GM18519 (cell line): ENCODE results near the gene RIPOR3.
"Not testable (repeated sequence)": the region's sequence is repeated elsewhere in the genome, so short reads cannot be mapped to it uniquely, and the experiment has no call there.

Experiments used
- ATAC-seq: cut with Tn5 transposase; IDR thresholded peaks from one replicate; pipeline ENCODE4 v1.9.1; 2021; ENCODE audit warnings: mild to moderate bottlenecking, moderate library complexity; ENCODE audit not compliant: unreplicated experiment, low FRiP score

The RIPOR3 gene

DNA sequence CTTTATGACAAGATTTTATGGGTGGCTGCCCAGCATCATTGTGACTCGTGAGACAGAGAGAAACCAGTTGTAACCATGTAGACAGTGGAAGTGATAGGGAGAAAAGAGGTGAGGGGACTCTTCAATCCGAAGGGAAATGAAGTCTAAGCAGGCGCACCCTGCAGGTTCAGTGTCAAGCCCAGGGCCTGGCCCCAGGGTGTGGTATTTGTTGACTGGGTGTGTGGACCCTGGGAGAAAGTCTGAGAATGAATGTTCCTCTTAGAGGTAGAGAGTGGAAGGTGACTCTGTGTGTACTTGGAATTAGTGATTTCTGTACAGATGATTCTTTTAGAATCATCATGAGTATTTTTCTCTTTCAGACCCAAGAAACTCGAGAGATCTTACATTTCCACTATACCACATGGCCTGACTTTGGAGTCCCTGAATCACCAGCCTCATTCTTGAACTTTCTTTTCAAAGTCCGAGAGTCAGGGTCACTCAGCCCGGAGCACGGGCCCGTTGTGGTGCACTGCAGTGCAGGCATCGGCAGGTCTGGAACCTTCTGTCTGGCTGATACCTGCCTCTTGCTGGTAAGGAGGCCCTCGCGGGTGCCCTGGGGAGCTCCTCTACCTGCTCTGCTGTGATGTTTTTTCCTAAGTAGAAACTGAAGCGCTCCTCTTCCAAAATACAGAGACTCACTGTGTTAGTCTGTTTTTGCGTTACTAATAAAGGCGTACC is 113.1 kb downstream of the RIPOR3 start:
- ATAC-seq, result no peak

DNA sequence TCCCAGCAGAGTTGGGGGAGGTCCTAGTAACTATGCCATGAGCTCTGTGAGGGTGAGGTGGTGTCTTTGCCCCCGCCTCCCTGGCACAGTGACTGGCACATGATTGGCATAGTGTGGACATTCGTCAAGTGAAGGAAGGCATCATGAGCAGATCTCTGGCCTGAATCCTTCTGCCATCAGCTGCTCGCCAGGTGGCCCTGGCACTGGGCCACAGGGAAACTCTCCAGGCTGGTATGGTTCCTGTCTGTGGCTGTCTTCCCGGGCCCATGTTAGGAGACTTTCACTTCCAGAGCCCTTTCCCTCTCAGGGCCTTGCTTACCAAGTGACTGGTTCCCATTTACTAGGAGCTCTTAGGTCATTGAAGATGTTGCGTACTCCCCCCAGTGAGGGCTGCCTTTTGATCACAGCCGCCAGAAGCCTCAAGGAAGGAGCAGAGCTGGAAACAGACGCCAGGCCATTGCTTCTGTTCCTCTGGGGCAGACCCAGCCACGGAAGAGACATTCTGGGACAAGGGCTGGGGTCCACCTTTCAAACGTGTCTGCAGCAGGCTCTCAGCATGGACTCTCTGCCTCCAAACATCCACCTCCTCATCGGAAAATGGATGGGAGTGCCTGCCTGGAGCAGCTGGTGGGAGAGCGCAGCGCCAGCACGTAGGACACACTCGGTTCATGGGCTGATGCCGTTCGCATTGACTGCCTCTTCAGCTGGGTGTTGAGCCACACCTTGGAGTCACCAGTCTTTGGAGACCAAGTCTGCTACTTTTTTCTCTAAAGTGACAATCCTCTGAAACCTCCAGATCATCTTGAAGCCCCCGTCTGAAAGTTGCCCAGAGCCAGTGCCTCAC is 113.9 kb downstream of the RIPOR3 start:
- ATAC-seq, result no peak

DNA sequence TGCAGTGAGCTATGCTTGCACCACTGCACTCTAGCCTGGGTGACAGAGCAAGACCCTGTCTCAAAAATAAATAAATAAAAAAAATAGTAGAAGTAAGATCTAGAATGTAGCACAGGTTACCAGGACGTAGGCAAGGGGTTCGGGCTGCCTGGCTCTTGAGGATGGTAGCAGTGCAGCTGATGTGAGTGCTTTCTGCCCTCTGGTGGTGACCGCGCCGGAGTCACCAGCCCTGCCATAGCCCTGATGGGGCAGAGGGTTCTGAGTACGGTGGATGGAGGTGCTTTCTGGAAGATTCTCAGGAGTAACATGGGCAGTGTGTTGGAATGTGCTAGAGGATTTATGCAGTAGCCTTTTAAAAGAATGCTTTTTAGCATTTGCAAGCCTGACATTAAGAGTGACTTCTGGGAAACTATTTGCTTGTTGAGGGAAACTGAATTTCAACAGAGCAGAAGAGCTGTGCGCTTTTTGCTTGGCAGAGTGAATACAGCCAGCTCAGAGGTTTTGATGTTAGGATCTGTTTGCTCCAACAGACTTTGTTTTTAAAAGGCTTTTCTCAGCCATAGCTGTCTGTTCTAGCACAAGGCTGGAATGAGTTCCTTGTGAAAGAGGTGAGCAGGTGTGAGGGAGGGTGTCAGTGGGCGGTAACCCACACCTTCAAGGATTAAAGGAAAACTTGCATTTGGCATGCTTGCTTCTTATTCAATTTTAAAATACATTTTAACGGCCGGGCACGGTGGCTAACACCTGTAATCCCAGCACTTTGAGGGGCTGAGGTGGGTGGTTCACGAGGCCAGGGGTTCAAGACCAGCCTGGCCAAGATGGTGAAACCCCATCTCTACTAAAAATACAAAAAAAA is 115.2 kb downstream of the RIPOR3 start:
- no peak for ATAC-seq

DNA sequence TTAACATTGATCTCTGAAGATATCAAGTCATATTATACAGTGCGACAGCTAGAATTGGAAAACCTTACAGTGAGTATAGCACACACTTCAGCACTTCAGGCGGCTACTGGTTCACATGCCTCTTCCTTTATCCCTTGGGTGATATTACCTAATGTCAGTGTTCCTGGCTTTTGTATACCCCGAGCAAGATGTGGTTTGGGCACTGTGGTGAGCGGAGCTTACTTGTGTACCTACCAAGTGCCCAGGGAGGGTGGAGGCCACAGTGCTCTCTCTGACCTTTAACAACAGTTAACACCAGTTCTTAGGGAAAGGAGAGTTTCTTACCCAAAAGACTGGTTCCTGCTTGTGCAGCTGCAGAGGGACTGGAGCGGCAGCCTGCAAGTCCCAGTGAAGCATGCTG is 116.8 kb downstream of the RIPOR3 start:
- ATAC-seq, result no peak

DNA sequence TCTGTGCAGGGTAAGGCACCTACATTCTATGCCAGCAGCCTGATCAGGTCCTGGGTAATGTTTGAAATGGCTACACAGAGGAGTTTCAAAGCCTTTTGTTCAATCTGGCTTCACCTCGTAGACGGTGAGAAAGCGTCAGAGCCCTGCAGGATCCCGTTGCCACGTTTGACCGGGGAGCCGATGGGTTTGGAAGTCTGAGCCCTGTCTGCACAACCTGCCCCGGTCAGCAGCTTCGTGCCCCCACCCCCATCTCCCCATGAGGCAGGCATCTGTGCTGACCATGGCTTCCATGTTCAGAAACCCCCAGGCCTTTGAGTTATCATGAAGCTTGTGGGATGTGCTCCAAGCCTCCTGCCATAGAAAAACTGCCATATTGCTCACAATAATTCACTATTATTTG is 117.2 kb downstream of the RIPOR3 start:
- ATAC-seq, result no peak

DNA sequence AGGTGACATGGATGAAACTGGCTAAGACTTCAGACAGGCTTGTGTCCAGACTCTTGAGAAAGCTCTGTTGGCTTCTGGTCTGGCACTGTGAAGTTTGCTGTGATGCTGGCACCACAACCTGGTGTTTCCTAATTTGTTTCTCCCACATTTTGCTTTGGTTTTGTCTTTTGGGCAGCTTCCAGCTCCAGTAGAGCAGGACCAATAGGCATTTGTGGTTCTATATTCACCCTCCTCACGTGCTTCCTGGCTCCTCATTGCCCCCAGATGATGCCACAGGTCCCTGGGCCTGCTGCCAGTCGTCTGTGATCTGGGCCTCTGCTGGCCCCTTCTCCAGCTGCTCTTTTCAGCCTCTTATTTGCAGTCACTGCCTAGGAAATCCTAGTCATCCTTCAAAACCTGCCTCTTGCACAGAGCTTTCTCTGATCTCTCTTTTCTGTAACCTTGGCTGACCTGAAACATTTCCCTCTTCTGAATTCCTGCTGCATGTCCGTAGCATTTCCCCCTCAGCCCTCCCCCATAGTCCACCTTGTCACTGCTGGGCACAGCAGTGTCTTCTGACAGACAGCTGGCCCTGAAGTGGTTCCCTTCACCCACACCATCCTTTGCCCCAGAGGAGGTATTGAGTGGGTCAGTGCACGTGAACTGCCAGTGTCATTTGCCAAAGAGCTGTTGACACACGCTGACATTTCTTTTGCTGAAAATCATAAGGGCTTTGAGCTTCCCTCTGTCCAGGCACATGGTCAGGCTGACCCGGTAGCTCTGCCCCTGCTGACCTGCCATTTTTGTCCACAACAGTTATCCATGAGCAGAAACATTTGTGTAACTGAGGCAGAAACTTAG is 118.2 kb downstream of the RIPOR3 start:
- no peak for ATAC-seq

DNA sequence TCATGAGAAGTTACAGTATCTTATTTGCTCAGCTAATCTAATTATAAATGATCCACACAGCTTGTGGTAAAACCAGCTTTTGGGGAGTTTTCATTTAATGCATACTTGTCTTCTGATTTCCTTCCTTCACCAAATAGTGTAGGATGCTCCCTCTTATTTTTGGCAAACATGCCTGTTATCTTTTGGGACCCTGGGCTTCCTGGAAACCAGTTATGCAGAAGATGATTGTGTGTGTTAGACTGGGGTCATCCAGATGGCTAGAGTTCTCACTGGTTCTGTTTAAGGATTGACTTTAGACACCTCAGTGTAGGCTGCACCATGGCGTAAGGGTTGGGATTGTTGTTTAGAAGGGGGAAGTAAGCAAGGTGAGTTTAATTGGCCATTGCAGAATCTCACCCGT is 119.9 kb downstream of the RIPOR3 start:
- no peak for ATAC-seq

DNA sequence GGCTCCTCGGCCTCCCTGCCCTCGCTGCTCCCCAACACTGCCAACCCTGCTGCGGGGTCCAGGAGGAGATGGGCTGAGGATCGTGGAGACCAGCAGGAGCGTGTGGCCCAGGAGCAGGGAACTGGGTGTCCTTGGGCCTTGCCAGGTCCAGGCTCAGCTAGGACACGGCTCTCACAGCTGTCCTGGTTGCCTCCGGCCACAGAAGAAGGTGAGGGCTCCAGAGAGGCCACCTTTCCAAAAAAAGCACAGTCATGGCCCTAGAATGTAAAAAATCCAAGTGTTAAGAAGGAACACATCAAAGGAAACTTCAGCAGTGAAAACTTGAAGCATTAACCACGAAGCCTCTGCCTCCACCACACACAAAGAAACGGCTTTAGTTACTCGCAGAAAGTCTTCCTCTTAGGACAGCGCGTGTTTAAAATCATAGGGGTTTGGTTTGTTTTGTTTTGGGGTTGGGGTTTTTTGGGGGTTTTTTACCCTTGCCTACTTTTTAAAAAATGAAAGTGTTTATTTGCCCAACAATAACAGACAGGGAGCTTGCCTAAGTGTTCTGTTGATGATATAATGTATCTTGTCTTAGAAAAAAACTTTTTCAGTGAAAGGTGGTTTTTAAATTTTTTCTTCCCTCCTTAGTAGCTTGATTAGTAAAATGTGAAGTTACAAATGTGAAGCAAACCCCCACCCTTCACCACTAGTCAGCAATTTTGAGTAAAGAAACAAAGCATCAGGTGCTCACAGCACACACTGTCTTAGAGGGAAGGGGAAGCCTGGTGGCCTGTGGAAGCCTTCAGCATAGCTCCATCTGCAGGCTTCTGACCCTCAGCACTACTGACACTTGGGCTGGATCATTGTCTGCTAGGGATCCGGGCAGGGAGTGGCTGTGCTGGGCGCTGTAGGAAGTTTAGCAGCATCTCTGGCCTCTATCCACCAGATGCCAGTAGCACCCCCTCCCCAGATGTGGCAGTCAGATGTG is 121.2 kb downstream of the RIPOR3 start:
- peak; percentile 60 for ATAC-seq

DNA sequence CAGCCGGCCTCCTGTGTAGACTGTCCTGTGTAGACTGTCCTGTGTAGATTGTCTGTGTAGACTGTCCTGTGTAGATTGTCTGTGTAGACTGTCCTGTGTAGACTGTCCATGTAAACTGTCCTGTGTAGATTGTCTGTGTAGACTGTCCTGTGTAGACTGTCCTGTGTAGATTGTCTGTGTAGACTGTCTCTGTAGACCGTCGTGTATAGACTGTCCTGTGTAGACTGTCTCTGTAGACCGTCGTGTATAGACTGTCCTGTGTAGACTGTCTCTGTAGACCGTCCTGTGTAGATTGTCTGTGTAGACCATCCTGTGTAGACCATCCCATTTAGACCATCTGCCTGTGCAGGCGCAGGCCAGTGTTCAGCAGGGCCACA is 121.9 kb downstream of the RIPOR3 start:
- not testable (repeated sequence) for ATAC-seq

DNA sequence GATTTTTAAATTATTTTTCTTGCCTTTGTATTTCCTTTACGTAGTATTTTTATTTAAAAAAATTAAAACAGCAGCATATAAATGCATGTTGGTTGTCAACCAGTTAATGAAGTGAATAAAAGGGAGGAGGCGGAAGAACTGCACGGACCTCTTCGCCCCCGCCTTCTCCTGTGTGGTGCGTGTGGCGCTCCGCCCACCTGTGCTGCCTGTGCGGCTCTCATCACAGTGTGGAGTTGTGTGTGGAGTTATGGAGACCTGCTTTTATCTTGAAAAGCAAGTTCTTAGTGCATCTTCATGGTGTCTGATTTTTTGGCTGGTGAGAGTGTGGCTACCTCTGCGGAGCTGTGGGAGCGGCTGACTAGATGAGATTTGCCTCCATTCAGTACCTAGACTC is 122.8 kb downstream of the RIPOR3 start:
- ATAC-seq, result no peak

DNA sequence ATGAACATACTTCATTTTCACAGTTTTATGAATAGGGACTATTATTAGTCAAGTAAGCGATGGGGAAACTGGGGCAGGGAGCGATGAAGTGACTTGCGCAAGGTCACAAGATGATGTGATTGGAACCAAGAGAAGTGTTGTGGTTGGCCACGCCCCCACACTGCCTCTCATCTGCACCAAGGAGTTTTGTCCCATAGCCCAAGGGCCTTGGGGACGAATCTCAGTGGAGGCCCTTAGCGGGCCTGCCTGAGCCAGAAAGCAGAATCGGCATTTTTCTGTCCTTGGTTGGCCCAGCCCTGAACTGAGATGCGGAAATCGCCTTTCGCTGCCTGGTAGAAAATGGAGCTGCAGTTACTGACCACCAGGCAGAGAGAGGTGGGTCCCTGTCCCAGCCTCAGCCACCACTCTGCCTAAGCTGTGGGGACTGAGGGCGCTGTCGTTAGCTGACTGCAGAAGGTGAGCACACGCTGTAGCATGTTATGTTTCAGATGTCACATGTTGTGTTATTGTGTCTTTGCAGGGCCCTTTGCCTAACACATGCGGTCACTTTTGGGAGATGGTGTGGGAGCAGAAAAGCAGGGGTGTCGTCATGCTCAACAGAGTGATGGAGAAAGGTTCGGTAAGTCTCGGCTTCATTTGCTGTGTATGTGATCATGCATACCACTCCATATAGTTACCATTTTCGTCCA is 123.3 kb downstream of the RIPOR3 start:
- ATAC-seq, result no peak

DNA sequence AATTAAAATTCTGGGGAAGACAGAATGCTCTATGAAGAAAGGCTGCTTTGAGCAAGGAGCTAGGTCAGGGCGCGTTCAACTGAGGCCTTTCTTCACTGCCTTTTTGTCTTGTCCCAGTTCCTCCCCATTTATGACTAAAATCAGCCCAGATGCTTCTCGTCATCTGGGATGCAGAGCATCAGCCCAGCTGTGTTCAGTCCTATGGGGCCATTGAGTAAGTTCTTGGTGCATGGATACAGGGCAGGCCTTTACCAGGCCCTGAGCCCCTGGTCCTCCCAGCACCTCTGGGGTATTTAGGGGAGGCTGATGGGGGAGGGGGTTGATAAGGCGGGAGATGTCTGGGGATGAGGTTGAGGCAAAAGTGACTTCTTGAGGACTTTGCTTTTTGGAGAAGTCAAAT is 125.5 kb downstream of the RIPOR3 start:
- no peak for ATAC-seq

DNA sequence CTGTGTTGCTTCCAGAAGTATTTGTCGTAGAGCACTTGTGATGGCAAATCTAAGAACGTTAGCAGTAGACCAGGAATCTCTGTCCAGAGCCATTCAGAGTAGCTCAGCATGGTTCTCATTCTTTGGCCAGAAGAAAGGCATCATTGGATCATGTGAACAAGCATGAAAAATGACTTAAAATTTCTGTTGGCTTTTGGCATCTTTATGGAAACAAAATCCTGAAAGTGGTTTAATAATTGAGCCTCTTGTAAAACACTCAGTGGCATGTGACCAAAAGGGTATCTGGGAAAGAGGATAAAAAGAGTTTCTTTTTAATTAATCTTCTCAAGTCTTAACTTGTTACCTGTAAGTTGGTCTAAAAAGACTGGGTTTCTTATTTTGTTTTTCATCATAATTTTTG is 126.0 kb downstream of the RIPOR3 start:
- ATAC-seq, result no peak

DNA sequence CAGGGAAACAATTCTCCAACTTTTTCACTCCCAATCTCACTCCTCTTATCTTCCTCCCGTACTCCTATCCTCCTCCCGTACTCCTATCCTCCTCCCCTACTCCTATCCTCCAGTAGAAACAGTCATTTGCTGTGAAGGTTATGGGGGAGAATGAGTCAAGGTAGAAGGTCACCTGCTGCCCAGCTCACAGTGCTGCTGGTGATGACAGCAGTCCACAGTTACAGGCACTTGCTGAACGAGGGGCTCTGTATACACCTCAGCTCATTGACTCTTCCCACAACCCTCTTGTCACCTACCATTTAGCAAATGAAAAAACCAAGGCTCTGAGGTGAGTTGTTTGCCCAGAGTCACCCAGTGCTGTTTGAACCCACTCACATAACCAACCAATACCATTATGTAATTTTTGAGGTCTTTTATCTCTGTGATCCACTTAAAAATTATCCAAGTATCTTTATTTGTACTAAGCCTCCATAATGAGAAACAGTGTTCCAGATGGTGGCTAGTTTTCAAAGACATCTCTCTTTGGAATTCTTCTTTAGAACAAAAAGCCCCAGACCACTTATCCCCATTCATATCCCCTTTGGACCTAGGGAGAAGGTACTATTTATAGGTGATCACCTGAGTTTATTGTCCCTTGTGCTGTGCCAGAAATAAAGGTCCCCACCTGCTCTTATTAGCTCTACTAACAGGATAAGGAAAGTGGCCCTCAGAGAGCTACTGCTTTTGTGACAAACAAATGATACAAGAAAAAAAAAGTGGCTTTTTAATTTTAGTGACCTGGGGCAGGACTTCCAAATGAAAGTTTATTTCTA is 128.0 kb downstream of the RIPOR3 start:
- ATAC-seq, result no peak

DNA sequence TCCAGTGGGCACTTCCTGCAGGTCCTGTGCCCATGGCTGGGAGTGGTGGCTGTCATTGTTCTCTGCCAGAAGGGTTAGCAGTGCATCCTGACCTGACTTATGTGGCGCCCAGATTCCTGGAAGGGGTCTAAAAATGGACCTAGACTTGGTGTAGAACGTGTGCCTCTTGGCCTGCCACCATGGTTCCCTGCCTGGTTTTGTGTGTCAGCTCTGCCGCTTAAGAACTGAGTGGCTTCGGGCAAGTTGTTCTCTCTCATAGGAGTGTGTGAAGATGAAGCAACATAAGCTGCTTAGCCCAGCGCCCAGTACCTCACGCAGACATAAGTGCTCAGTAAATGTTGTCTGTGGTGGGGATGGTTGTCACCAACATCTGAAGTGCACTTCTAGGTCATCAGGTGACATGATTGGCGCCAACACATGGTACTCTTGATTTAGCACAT is 129.1 kb downstream of the RIPOR3 start:
- ATAC-seq, result no peak

DNA sequence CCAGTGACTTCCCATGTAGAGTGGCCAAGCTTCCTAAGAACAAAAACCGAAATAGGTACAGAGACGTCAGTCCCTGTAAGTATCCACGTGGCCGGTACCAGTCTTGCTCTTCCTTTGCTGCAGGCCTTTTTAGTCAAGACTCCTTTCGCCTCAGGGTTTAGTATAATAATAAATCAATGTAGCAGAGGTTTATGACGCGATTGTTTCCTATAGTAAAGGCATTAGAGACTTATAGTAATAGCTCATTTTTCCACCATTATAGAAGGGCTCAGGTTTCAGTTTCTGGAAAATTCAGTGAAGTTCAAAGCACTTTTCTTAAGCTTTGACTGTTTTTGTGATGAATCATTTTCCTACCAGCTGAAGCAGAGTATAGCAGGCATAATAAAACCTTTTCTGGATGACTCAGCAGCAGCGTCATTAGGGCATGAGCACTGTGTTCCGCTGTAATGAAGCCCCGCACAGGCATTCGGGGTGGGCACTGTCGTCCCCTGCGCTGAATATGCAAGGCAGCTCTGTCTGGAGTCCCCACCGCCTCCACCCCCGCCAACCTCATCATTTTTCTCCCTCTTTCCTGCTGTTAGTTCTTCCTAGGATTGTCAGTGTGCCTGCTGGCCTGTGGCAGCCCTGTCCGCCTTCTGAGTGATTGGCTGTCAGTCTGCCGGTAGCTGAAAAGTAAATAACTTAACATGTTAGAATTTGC is 129.8 kb downstream of the RIPOR3 start:
- ATAC-seq, result no peak

DNA sequence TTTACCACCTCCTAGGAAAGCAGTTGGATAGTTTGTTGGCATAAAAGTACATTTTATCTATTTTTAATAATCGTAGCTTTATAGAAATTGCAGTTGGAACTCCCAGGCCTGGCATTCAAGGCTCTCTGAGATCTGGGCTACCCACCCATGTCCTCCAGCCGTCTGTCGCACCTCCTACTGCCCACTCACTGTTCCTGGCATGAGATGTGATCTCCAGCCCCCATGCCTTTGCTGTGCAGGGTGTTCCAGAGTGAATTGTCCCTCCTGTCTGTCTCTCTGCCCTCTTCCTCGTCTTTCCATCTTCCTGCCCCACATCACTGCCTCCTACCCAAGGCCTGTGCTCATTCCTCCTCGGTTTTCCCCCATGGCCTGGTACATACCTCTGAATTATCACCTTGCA is 130.5 kb downstream of the RIPOR3 start:
- ATAC-seq, result no peak
